Stimulated activated CD4-positive, alpha-beta T cell treated with anti-CD3 and anti-CD28 coated beads, Interleukin-2, amount 100 ng/mL, for 4 hours (primary cell): ENCODE measurements around the gene TMEM63A.
"Not testable (repeated sequence)": the region's sequence is repeated elsewhere in the genome, so short reads cannot be mapped to it uniquely, and the experiment has no call there.

ENCODE experiments used
- DNase-seq: peaks from one replicate; pipeline ENCODE4 v3.0.0-alpha.2; 2020; ENCODE audit warnings: low read depth

TMEM63A gene

DNA sequence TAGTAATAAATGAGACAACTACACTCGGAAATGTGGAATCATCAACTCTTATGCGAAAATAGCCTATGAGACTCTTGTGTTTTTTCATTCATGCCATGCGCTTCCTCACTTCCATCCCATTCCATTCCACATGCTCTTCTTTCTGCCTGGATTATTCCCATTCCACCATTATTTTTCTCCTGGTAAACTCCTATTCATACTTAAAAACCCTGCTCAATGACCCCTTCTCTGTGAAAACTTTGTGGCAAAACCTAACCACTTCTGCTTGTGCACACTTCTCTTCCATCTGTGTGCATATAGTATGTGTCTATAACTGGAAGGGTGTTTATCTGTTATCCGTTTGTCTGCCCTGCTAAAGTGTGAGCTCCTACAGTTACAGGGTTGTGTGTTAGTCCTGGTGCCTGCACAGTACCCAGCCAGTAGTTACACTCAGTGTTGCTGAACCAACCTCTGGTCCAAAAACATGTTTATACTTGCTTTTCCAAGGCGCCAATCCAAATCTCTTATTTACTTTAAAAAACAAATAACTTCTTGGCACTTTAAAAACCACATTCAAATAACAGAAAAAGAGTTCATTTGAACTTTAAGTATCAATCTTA is 61.6 kb downstream of the TMEM63A start:
- DNase-seq = no peak

GRCh38 chr1:225819346-225820192 is 62.6 kb downstream of the TMEM63A start:
- no peak for DNase-seq

DNA sequence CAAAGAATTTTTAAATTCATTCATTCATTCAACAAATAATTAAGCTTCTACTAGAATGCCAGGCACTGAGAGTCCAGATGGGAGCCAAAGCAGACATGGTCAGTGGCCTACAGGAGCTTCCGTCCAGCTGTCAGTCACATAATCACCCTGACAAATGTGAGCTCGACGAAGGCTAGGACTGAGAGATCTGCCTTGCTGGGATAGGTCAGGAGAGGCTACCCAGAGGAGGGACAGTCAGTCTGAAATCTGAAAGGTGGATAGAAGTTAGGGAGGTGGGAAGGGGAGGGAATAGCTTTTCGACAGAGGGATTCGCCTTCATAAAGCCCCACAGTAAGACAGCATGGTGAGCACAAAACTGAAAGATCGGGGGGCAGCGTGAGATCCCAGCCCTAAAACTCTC is 64.0 kb downstream of the TMEM63A start:
- no peak for DNase-seq

GRCh38 chr1:225817611-225818061 is 64.5 kb downstream of the TMEM63A start:
- DNase-seq = no peak

- no peak for DNase-seq
Observed at GRCh38 chr1:225816643-225817538, 65.3 kb downstream of the TMEM63A start.

GRCh38 chr1:225815526-225816178 is 66.5 kb downstream of the TMEM63A start:
- no peak for DNase-seq

DNA sequence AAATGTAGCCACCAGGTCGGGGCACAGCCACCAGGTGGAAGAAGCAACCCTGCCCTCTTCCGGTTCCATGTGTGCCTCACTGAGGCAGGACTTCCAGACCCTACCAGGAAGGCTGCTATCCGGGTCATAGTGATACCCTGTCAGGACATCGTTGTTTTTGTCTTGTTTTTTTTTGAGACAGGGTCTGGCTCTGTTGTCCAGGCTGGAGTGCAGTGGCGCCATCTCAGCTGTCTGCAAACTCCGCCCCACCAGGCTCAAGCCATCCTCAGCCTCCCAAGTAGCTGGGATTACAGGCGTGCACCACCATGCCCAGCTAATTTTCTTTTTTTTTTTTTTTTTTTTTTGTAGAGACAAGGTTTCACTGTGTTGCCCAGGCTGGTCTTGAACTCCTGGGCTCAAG is 67.1 kb downstream of the TMEM63A start:
- not testable (repeated sequence) for DNase-seq

GRCh38 chr1:225814381-225814780 is 67.8 kb downstream of the TMEM63A start:
- no peak for DNase-seq

DNA sequence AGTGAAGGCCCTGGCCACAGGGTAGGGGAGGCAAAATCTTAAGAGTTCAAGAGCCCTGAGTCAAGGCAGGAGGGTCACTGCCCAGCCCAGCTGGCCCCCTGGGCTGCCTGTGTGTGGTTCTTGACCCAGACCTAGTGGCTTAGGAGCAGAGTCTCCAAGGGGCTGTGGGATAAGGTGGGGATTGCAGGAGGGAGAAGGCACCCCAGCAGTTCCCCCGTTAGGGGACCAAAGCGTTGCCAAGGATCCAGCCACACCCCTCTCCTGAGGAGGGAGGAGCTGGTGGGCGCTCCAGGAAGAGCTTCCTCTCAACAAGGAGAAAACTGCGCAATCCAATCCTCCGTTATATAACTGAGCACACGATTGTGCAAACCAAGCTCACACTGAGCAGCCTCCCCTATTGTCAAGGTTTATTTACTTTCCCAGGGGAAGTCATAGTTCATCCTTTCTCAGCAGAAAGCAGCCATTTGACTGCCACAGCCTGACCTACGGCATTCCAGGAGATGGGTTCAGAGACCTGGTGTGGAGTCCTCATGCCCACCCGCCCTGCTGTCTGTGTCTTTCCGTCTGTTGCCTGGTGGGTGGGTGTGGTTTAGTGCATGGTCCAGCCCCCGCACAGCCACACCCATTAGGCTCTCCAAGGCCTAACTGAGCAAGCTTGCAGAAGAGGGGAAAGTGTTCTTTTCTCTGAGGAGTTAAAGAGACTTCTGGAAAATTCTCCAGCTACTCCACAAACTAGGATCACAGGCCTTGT is 68.8 kb downstream of the TMEM63A start:
- no peak for DNase-seq

DNA sequence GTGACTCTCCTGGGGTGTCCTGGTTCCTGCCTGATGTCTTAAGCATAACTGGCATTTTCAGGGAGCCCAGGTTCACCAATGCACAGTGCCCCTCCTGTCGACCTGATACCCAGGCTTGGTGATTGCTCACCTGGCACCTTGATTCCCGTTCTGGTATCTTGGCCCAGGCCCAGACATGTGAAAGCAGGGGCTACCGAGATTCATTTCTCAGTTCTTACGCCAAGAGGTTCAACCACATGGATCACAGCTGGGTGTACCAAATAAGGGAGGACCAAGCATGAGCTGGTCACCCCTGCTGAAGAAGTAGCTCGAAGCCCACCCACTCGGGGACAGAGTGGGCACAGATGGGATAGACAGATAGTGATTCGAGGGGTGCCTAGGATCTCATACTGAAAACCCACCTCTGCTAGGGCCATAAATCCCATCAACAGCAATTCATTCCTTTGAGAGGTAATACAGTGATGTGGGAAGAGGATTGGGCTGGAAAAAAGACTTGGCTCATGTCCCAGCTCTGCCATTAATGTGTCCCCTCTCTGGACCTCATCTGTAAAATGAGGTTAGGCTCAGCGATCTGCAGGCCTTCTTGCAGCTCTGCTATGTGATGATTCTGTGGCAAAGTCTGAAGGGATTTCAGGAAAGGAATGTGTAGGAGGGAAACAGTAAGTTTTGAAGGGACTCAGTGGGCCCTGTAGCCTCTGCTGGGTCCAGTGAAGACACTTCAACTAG is 69.5 kb downstream of the TMEM63A start:
- DNase-seq = no peak

GRCh38 chr1:225811622-225812487 is 70.3 kb downstream of the TMEM63A start:
- no peak for DNase-seq

DNA sequence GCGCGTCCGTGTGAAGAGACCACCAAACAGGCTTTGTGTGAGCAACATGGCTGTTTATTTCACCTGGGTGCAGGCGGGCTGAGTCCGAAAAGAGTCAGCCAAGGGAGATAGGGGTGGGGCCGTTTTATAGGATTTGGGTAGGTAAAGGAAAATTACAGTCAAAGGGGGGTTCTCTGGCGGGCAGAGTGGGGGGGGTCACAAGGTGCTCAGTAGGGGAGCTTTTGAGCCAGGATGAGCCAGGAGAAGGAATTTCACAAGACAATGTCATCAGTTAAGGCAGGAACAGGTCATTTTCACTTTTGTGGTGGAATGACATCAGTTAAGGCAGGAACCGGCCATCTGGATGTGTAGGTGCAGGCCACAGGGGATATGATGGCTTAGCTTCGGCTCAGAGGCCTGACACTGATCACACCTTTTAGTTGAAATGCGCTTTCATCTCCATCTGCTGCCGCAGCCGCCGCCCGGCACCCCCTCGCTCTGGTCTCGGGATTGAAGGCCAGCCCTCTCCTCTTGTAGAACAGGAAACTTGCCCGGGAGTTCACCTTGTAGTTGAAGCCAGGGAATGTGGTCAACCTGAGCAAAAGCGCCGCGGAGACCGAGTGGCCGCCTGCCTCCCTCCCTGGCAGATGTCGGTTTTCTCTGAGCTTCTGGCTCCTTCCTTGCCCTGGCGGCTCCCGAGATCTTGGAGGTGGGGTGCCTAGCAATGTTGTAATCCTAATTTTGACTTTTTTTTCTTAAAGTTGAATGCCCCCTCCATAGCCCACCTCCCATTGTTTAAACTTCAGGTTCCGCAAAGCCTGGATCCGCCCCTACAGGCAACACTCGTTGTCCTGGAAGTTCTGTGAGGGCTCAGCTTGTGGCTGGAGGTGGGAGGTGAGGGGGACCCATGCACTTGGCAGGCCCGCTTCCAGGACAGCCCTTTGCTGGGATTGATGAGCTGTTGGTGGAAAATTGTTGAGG is 71.3 kb downstream of the TMEM63A start:
- DNase-seq = not testable (repeated sequence)

DNA sequence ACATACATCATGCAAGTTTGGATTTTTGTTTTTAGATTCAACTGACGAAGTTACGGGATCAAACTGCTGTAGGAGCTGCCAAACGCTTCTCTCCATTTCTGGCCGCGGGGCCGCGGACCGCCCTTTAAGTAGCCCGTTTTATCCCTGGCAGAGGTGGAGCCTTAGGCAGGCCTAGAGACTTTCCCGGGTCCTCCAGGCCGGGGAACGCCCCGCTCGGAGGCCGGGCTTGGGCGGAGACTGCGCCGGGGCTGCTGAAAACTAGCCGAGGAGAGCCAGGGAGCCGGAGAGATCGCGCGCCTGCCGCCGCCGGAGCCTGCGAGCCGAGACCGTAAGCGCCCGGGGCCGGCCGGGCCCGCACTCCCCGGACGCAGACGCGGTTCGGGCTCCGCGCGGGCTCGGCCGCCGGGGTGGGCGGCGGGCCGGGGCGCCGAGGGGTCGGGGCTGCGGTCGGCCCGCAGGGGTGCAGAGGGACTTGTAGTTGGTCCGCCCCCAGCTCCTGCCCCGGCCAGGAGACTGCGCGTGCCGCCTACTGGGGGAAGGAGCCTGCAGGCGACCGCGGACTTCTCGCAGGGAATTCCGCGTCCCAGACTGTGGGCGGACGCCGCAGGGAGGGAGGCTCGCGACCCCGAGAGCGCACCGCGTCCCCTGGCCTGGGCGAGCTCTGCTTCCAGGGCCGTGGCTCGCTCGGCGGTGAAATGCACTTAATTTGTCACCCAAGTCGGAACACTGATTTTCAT is 72.2 kb downstream of the TMEM63A start, which contains the start of gene EPHX1:
Gene EPHX1, plus strand, starts transcription at position 283 of the 737 bp plus-strand sequence. CDS start 18,606 bp downstream, outside the sequence.
- peak; percentile 17 for DNase-seq

- DNase-seq = no peak
Observed at GRCh38 chr1:225808136-225808535, 74.0 kb downstream of the TMEM63A start.

GRCh38 chr1:225806736-225807135 is 75.4 kb downstream of the TMEM63A start:
- not testable (repeated sequence) for DNase-seq

GRCh38 chr1:225806249-225806648 is 75.9 kb downstream of the TMEM63A start:
- DNase-seq = no peak

GRCh38 chr1:225801146-225801545 is 81.0 kb downstream of the TMEM63A start:
- DNase-seq = not testable (repeated sequence)
